ENCODE measurements around the gene DPM3. TPM values are rescaled to one million over a fixed set of nuclear protein-coding genes. Genes with fewer than 3 reads are reported as not detected.
A peak's percentile ranks its signal among the peaks of the same experiment; 100 is the strongest.

DPM3 gene
- total and polyA plus RNA-seq, 2 of the 13 experiments (the other 11 are each of a cell fraction or from before 2014, with no cell fraction given): 23.2 to 53.4 TPM

- TF ChIP-seq ARID4A (CRISPR knock-in tag; IDR thresholded peaks at IDR 0.05; ENCODE audit: borderline replicate concordance) (peak; percentile 77; the same call in 1 of the 2 replicates), FLYWCH1 (CRISPR knock-in tag; IDR thresholded peaks at IDR 0.05) (no peak), GATAD1 (CRISPR knock-in tag; IDR thresholded peaks at IDR 0.05) (peak; percentile 75), ZBTB46 (CRISPR knock-in tag; IDR thresholded peaks at IDR 0.05; ENCODE audit: borderline replicate concordance) (no peak; the same call in 1 of the 2 replicates), ZBTB38 (CRISPR knock-in tag; IDR thresholded peaks at IDR 0.05) (no peak; the same call in 1 of the 2 replicates), EZH2 (conservative IDR thresholded peaks at IDR 0.05; ENCODE audit: low read depth, low read length) (no peak), ZNF256 (CRISPR knock-in tag; conservative IDR thresholded peaks at IDR 0.05) (no peak), PREB (CRISPR knock-in tag; IDR thresholded peaks at IDR 0.05) (no peak), CREM (IDR thresholded peaks at IDR 0.05) (peak; percentile 94), CREM (CRISPR knock-in tag; IDR thresholded peaks at IDR 0.05) (no peak), NFKB2 (CRISPR knock-in tag; IDR thresholded peaks at IDR 0.05; ENCODE audit: borderline replicate concordance) (peak; percentile 39; the same call in 1 of the 2 replicates), NFYC (CRISPR knock-in tag; IDR thresholded peaks at IDR 0.05) (no peak), ZNF644 (CRISPR knock-in tag; IDR thresholded peaks at IDR 0.05; ENCODE audit: low read depth) (no peak), ZNF501 (CRISPR knock-in tag; IDR thresholded peaks at IDR 0.05) (no peak), PAF1 (CRISPR knock-in tag; IDR thresholded peaks at IDR 0.05) (no peak), ETV6 (CRISPR knock-in tag; conservative IDR thresholded peaks at IDR 0.05) (peak; percentile 73; the same call in 1 of the 2 replicates), CENPBD1 (CRISPR knock-in tag; IDR thresholded peaks at IDR 0.05; ENCODE audit: borderline replicate concordance, low read depth) (no peak; the same call in 1 of the 2 replicates), RORA (CRISPR knock-in tag; IDR thresholded peaks at IDR 0.05) (no peak), MTF2 (CRISPR knock-in tag; IDR thresholded peaks at IDR 0.05; ENCODE audit: borderline replicate concordance) (no peak), GATAD2A (CRISPR knock-in tag; IDR thresholded peaks at IDR 0.05) (peak; percentile 94), PHF21A (CRISPR knock-in tag; IDR thresholded peaks at IDR 0.05) (peak; percentile 43)
Observed at GRCh38 chr1:155127105-155127966, 13.0 kb downstream of the DPM3 start, which contains the start of gene EFNA1 (continued).
